Natural killer cell (primary cell): ENCODE measurements around the gene SLC4A4. TPM values are rescaled to one million over a fixed set of nuclear protein-coding genes. Genes with fewer than 3 reads are reported as not detected.

Experiments
- ATAC-seq, 3 donors: fragments of 150-1000 bp in 2 of 3; fragments of 200-7000 bp in 1 of 3; cut with Tn5 transposase; 1 replicate in 1 of 3; 2 replicates in 2 of 3; pipeline ENCODE4 v1.10.0; 2021; ENCODE audit warnings: mild to moderate bottlenecking in 2 of 3, moderate library complexity in 2 of 3
- DNase-seq, 2 donors: peaks; one replicate each; pipeline versions ENCODE4 v3.0.0 to v3.0.0-alpha.2; 2013 to 2021; ENCODE audit warnings: mixed read lengths in 1 of 2
- H3K27ac ChIP-seq: one replicate; pipeline ENCODE4 v1.5.1; 2013; ENCODE audit warnings: mild to moderate bottlenecking, low read length
- H3K27me3 ChIP-seq: one replicate; pipeline ENCODE4 v1.6.1; 2013; ENCODE audit warnings: low read length; ENCODE audit not compliant: control insufficient read depth, insufficient read depth
- H3K36me3 ChIP-seq: one replicate; pipeline ENCODE4 v1.6.1; 2013; ENCODE audit warnings: low read length; ENCODE audit not compliant: control insufficient read depth, insufficient read depth
- H3K4me1 ChIP-seq: one replicate; pipeline ENCODE4 v1.6.1; 2013; ENCODE audit warnings: low read length; ENCODE audit not compliant: control insufficient read depth, insufficient read depth
- H3K4me3 ChIP-seq: one replicate; pipeline ENCODE4 v1.5.1; 2013; ENCODE audit warnings: low read length
- H3K9me3 ChIP-seq: one replicate; pipeline ENCODE4 v1.6.1; 2013; ENCODE audit warnings: low read length; ENCODE audit not compliant: control insufficient read depth, insufficient read depth
- H3K27ac Mint-ChIP-seq, 2 donors: one replicate each; pipeline ENCODE4 v1.8.0; 2022; ENCODE audit warnings: mild to moderate bottlenecking in 2 of 2, mixed read lengths in 2 of 2, moderate library complexity in 1 of 2
- H3K27me3 Mint-ChIP-seq, 2 donors: one replicate each; pipeline ENCODE4 v1.8.0; 2022; ENCODE audit warnings: low read depth in 2 of 2, mixed read lengths in 2 of 2
- H3K36me3 Mint-ChIP-seq: one replicate; pipeline ENCODE4 v1.8.0; 2022; ENCODE audit warnings: mixed read lengths
- H3K4me1 Mint-ChIP-seq, 2 donors: one replicate each; pipeline ENCODE4 v1.8.0; 2022; ENCODE audit warnings: mixed read lengths in 2 of 2
- H3K4me3 Mint-ChIP-seq: one replicate; pipeline ENCODE4 v1.8.0; 2022; ENCODE audit warnings: mild to moderate bottlenecking, moderate library complexity, mixed read lengths
- H3K9me3 Mint-ChIP-seq, 2 donors: one replicate each; pipeline ENCODE4 v1.8.0; 2022; ENCODE audit warnings: mixed read lengths in 2 of 2
- WGBS: methylation state at CpG from one replicate; pipeline ENCODE4 v1.1.7; 2013; ENCODE audit warnings: missing lambda C conversion rate; ENCODE audit not compliant: insufficient coverage; 5-methylcytosine and 5-hydroxymethylcytosine counted together
- intact Hi-C: fragments of 100-400 bp; cut with micrococcal nuclease; formaldehyde crosslinking; loops from one replicate; pipeline ENCODE4 v1.14.2; 2022
- total RNA-seq, 4 donors: library from RNA; stranded (reverse); fragments of 120-200 nt in 1 of 4; gene quantifications; one replicate each; pipeline versions ENCODE4 v1.2.3 to v1.2.4, GENCODE V29; 2013 to 2022
- TF ChIP-seq, protein P1 (sequence below): fragments of 200-600 bp; IDR thresholded peaks from one replicate; pipeline ENCODE4 v1.8.0; 2022; ENCODE audit warnings: antibody characterized with exemption

Gene SLC4A4
- total RNA-seq, 3 donors from 2014 or later (not counting 1 experiment from before 2014, with no cell fraction given): 17.9 to 20.4 (median 19.1) TPM

DNA sequence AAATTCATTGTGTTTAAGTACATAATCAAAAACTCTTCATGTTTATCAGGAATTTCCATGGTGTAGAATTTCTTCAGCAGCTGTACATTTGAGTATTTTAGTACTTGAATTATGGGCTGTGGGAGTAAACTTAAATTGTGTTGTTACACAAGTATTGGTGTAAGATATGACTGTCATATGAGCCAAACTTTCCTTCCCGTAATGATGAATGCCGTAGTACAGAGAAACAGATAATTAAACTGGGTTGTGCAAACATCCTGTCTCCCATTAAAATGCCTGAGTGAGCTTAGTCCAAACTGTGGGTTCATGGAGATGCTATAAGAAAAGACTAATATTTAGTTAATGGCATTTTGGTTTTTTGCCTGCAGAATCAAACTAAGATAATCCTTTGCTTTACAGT lies 159.2 kb downstream of the SLC4A4 start:
- Histone ChIP-seq H3K27me3 (no peaks in the 10 kb centered on the region), H3K27ac (no peak overlapping the region), H3K4me1 (no peaks in the 10 kb centered on the region), H3K9me3 (no peaks in the 10 kb centered on the region), H3K36me3 (no peaks in the 10 kb centered on the region), H3K4me3 (no peak overlapping the region)
- no peaks in the 10 kb centered on the region for H3K27me3 Mint-ChIP-seq
- H3K27ac Mint-ChIP-seq: no peak overlapping the region
- 96% methylated on average over 2 of the region's 2 CpGs for WGBS
- TF ChIP-seq, protein P1, sequence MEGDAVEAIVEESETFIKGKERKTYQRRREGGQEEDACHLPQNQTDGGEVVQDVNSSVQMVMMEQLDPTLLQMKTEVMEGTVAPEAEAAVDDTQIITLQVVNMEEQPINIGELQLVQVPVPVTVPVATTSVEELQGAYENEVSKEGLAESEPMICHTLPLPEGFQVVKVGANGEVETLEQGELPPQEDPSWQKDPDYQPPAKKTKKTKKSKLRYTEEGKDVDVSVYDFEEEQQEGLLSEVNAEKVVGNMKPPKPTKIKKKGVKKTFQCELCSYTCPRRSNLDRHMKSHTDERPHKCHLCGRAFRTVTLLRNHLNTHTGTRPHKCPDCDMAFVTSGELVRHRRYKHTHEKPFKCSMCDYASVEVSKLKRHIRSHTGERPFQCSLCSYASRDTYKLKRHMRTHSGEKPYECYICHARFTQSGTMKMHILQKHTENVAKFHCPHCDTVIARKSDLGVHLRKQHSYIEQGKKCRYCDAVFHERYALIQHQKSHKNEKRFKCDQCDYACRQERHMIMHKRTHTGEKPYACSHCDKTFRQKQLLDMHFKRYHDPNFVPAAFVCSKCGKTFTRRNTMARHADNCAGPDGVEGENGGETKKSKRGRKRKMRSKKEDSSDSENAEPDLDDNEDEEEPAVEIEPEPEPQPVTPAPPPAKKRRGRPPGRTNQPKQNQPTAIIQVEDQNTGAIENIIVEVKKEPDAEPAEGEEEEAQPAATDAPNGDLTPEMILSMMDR: no peak
- no peak for ATAC-seq
- H3K4me1 Mint-ChIP-seq: no peaks in the 10 kb centered on the region
- intact Hi-C loops: no loop called here
- H3K9me3 Mint-ChIP-seq: no peaks in the 10 kb centered on the region
- no peak for DNase-seq
- no peaks in the 10 kb centered on the region for H3K36me3 Mint-ChIP-seq
- H3K4me3 Mint-ChIP-seq: no peak overlapping the region

GRCh38 chr4:71498625-71499024 lies 159.8 kb downstream of the SLC4A4 start:
- Histone ChIP-seq H3K27ac (no peak overlapping the region), H3K27me3 (no peaks in the 10 kb centered on the region), H3K4me1 (no peaks in the 10 kb centered on the region), H3K4me3 (no peak overlapping the region), H3K9me3 (no peaks in the 10 kb centered on the region), H3K36me3 (no peaks in the 10 kb centered on the region)
- H3K27me3 Mint-ChIP-seq: no peaks in the 10 kb centered on the region
- TF ChIP-seq, protein P1: no peak
- H3K27ac Mint-ChIP-seq: no peak overlapping the region
- intact Hi-C loops: no loop called here
- H3K4me3 Mint-ChIP-seq: no peak overlapping the region
- no peak for DNase-seq
- H3K9me3 Mint-ChIP-seq: no peaks in the 10 kb centered on the region
- H3K4me1 Mint-ChIP-seq: peaks cover 4 to 5% of the 10 kb centered on the region in 2 donors
- ATAC-seq: no peak
- no peaks in the 10 kb centered on the region for H3K36me3 Mint-ChIP-seq

GRCh38 chr4:71501992-71502391 lies 163.2 kb downstream of the SLC4A4 start:
- Mint-ChIP-seq H3K9me3 (no peaks in the 10 kb centered on the region), H3K27ac (no peak overlapping the region), H3K36me3 (peaks cover 9% of the 10 kb centered on the region), H3K4me3 (no peak overlapping the region), H3K4me1 (peaks cover 5 to 12% of the 10 kb centered on the region in 2 donors), H3K27me3 (no peaks in the 10 kb centered on the region)
- H3K27me3 ChIP-seq: no peaks in the 10 kb centered on the region
- no peak overlapping the region for H3K4me3 ChIP-seq
- TF ChIP-seq, protein P1: no peak
- no peak overlapping the region for H3K27ac ChIP-seq
- no peaks in the 10 kb centered on the region for H3K9me3 ChIP-seq
- WGBS: 96% methylated on average over 5 of the region's 7 CpGs
- intact Hi-C loops: no loop called here
- H3K4me1 ChIP-seq: no peaks in the 10 kb centered on the region
- DNase-seq (no peak), ATAC-seq (no peak)
- no peaks in the 10 kb centered on the region for H3K36me3 ChIP-seq

- no peaks in the 10 kb centered on the region for H3K36me3 Mint-ChIP-seq
- DNase-seq (no peak), ATAC-seq (no peak)
- no peaks in the 10 kb centered on the region for H3K27me3 Mint-ChIP-seq
- peaks cover 4 to 6% of the 10 kb centered on the region in 2 donors for H3K4me1 Mint-ChIP-seq
- H3K36me3 ChIP-seq: no peaks in the 10 kb centered on the region
- peaks cover 2 to 8% of the 10 kb centered on the region in 2 donors for H3K9me3 Mint-ChIP-seq
- H3K27me3 ChIP-seq: no peaks in the 10 kb centered on the region
- H3K27ac ChIP-seq: no peak overlapping the region
- intact Hi-C loops: no loop called here
- no peak overlapping the region for H3K4me3 Mint-ChIP-seq
- no peaks in the 10 kb centered on the region for H3K4me1 ChIP-seq
- peaks cover 3% of the 10 kb centered on the region for H3K9me3 ChIP-seq
- H3K4me3 ChIP-seq: no peak overlapping the region
- H3K27ac Mint-ChIP-seq: no peak overlapping the region
- TF ChIP-seq, protein P1: no peak
- 79% methylated on average over 1 of the region's 2 CpGs for WGBS
Observed at GRCh38 chr4:71518283-71518989, 179.6 kb downstream of the SLC4A4 start.
